Progenitor cell of endocrine pancreas (in vitro differentiated cells): ENCODE data around the gene IL9R. TPM values are rescaled to one million over a fixed set of nuclear protein-coding genes. Genes with fewer than 3 reads are reported as not detected.

Experiments
- DNase-seq: peaks from one replicate; pipeline ENCODE4 v3.0.0; 2021; ENCODE audit warnings: low spot score; ENCODE audit not compliant: unreplicated experiment
- H3K27ac Mint-ChIP-seq: 2 replicates; pipeline ENCODE4 v1.8.0; 2021; ENCODE audit warnings: mild to moderate bottlenecking, moderate library complexity, mixed read lengths
- H3K27me3 Mint-ChIP-seq: 2 replicates; pipeline ENCODE4 v1.8.0; 2021; ENCODE audit warnings: mixed read lengths
- H3K36me3 Mint-ChIP-seq: 2 replicates; pipeline ENCODE4 v1.8.0; 2022; ENCODE audit warnings: mixed read lengths; ENCODE audit not compliant: insufficient read depth
- H3K4me1 Mint-ChIP-seq: 2 replicates; pipeline ENCODE4 v1.8.0; 2021; ENCODE audit warnings: low read depth, mixed read lengths
- H3K4me3 Mint-ChIP-seq: 2 replicates; pipeline ENCODE4 v1.8.0; 2021; ENCODE audit warnings: low read depth, mild to moderate bottlenecking, moderate library complexity, mixed read lengths
- H3K9me3 Mint-ChIP-seq: 2 replicates; pipeline ENCODE4 v1.8.0; 2021; ENCODE audit warnings: low read depth, mixed read lengths
- total RNA-seq: library from RNA; stranded (reverse); gene quantifications from 2 replicates; pipeline ENCODE4 v1.2.1, GENCODE V29; 2021
- TF ChIP-seq, protein P1 (sequence below): fragments of 200-600 bp; sonication (generic); IDR thresholded peaks from one replicate; pipeline ENCODE4 v1.5.0; 2021; ENCODE audit warnings: antibody characterized with exemption, mild to moderate bottlenecking; ENCODE audit not compliant: unreplicated experiment

Gene IL9R
- total RNA-seq, 1 donor from 2014 or later: not detected

DNA sequence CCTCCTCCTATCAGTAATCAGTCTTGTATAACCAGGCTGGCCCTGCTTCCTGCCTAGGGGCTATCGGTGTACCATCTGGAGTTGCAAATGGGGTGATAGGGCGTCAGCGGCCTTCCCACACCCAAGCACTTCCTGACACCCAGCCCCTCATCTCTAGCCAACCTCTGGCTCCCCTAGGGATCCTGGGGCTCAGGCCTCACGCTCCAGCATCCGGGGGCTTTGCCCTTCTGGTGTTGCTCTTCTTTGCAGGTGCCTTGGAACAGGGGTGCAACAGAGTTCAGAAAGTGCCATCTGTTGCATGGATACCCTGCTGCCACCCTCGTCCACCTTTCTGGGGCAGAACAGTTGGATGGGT lies 4.1 kb downstream of the IL9R start:
- Mint-ChIP-seq H3K36me3 (no peaks in the 10 kb centered on the region), H3K9me3 (peaks cover 5% of the 10 kb centered on the region), H3K27me3 (no peaks in the 10 kb centered on the region), H3K27ac (no peak overlapping the region), H3K4me3 (no peak overlapping the region), H3K4me1 (no peaks in the 10 kb centered on the region)
- TF ChIP-seq, protein P1, sequence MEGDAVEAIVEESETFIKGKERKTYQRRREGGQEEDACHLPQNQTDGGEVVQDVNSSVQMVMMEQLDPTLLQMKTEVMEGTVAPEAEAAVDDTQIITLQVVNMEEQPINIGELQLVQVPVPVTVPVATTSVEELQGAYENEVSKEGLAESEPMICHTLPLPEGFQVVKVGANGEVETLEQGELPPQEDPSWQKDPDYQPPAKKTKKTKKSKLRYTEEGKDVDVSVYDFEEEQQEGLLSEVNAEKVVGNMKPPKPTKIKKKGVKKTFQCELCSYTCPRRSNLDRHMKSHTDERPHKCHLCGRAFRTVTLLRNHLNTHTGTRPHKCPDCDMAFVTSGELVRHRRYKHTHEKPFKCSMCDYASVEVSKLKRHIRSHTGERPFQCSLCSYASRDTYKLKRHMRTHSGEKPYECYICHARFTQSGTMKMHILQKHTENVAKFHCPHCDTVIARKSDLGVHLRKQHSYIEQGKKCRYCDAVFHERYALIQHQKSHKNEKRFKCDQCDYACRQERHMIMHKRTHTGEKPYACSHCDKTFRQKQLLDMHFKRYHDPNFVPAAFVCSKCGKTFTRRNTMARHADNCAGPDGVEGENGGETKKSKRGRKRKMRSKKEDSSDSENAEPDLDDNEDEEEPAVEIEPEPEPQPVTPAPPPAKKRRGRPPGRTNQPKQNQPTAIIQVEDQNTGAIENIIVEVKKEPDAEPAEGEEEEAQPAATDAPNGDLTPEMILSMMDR: no peak
- no peak for DNase-seq

DNA sequence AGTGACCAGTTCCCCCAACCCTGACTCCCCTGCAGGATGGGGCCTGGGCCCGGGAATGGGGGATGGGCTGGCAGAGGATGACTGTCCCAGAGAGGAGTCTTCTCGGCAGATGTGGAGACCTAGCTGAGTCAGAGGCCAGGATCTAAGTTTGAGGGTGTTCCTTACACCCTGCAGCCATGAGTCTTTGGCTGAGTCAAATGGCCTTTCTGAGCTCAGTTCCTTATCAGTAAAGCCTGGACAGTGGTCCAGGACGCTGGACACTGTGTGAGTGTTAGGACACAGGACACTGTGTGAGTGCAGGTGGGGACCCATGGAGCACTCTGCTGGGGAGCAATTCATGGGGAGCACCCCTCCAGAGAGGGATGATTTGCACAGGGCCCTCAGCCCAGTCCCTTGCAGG lies 5.0 kb downstream of the IL9R start:
- Mint-ChIP-seq H3K27me3 (no peaks in the 10 kb centered on the region), H3K27ac (no peak overlapping the region), H3K4me3 (no peak overlapping the region), H3K9me3 (peaks cover 5% of the 10 kb centered on the region), H3K4me1 (no peaks in the 10 kb centered on the region), H3K36me3 (no peaks in the 10 kb centered on the region)
- TF ChIP-seq, protein P1: no peak
- no peak for DNase-seq

DNA sequence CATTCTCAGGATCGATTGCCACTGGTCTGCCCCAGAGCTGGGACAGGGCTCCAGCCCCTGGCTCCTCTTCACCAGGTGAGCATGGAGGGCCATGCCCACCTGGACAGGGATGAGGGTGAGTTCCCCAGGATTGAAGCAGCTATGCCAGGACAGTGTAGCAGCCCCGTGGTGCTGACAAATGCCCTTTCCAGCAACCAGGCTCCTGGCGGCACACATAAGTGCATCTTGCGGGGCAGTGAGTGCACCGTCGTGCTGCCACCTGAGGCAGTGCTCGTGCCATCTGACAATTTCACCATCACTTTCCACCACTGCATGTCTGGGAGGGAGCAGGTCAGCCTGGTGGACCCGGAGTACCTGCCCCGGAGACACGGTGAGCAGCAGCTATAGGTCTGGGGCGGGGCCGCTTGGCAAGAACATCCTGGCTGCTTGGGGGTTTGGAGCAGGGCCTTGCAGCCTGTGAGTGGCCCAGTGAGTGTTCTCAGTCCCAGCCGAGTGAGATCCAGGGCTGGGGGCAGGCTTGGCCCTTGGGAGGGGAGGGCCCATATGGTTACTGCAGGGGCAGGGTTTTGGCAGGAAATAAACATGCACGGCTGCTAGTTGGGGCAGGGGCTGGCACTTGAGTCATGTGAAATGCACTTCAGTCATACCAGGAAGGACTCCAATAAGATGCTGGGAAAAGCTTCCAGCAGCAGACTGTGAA lies 6.1 kb downstream of the IL9R start:
- peaks cover 5% of the 10 kb centered on the region for H3K9me3 Mint-ChIP-seq
- no peaks in the 10 kb centered on the region for H3K36me3 Mint-ChIP-seq
- no peak overlapping the region for H3K4me3 Mint-ChIP-seq
- H3K4me1 Mint-ChIP-seq: no peaks in the 10 kb centered on the region
- no peaks in the 10 kb centered on the region for H3K27me3 Mint-ChIP-seq
- TF ChIP-seq, protein P1: no peak
- no peak overlapping the region for H3K27ac Mint-ChIP-seq
- DNase-seq: no peak

DNA sequence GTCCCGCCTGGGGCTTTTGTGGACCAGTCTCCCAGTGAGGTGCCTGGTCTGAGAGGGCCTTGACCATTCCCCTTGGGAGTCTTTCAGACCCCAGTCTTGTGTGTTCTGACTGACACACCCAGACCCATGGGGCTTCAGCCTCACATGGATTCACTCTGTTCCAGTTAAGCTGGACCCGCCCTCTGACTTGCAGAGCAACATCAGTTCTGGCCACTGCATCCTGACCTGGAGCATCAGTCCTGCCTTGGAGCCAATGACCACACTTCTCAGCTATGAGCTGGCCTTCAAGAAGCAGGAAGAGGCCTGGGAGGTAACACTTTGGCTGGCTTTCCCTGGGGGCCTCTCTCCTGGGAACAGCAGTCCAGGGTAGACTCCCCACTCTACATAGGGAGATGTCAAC lies 6.8 kb downstream of the IL9R start:
- no peak overlapping the region for H3K4me3 Mint-ChIP-seq
- no peaks in the 10 kb centered on the region for H3K36me3 Mint-ChIP-seq
- H3K9me3 Mint-ChIP-seq: peaks cover 5% of the 10 kb centered on the region
- H3K27ac Mint-ChIP-seq: no peak overlapping the region
- DNase-seq: no peak
- TF ChIP-seq, protein P1: no peak
- no peaks in the 10 kb centered on the region for H3K27me3 Mint-ChIP-seq
- no peaks in the 10 kb centered on the region for H3K4me1 Mint-ChIP-seq

DNA sequence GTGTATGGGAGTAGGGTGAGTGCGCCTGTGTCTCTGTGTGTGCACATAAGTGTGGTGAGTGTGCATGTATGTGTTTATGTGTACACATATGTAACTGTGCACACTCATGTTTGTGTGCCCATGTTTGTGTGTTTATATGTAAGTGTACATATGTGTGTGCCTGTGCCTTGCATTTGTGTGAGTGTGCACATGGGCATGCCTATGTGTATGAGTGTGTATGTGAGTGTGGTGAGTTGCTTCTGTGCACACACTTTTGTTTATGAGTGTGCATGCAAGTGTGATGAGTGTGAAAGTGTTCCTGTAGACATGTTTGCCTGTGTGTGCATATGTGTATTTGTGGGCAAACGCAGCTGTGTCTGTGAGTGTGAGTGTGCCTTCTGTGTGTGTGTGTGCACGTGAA lies 7.2 kb downstream of the IL9R start:
- no peaks in the 10 kb centered on the region for H3K36me3 Mint-ChIP-seq
- no peaks in the 10 kb centered on the region for H3K27me3 Mint-ChIP-seq
- peaks cover 5% of the 10 kb centered on the region for H3K9me3 Mint-ChIP-seq
- DNase-seq: no peak
- H3K4me1 Mint-ChIP-seq: no peaks in the 10 kb centered on the region
- H3K4me3 Mint-ChIP-seq: no peak overlapping the region
- H3K27ac Mint-ChIP-seq: no peak overlapping the region
- TF ChIP-seq, protein P1: no peak
